ENCODE results near the gene FAM221B.

The FAM221B gene

DNA sequence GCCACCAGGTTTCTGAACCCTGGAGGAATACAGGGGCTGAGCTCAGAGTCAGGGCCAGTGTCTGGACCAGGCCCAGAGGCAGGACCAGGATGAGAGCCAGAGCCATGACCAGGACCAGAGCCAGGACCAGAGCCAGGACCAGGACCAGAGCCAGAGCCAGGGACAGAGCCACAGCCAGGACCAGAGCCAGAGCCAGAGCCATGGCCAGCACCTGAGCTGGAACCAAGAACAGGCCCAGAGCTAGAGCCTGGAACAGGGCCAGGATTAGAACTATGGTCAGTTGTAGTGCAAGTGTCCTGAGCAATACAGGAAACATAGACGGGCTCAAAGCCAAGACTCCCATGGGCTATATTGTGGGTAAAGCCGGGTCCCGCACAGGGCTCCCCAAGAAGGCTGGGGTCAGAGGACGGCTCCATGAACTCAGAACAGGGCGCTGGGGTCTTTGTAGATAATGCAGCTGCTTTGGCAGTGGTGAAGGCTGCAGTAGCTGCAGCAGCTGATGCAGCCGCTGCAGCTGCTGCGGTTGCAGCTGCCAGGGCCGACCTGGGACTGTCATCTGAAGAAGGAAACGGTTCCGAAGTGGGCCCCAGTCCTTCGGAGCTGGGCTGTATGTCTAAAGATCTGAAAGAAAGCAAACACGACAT is 17.0 kb downstream of the FAM221B start:
- DNase-seq (ENCODE audit: extremely low spot score): no peak
- CTCF ChIA-PET: interaction anchor here (1.0 to 6.2 kb wide), 17 partner anchors 11 to 208 kb away, joined by 3 to 58 read pairs (median 5); partner anchors contain the start of genes CREB3, FAM221B, TLN1 and TMEM8B

DNA sequence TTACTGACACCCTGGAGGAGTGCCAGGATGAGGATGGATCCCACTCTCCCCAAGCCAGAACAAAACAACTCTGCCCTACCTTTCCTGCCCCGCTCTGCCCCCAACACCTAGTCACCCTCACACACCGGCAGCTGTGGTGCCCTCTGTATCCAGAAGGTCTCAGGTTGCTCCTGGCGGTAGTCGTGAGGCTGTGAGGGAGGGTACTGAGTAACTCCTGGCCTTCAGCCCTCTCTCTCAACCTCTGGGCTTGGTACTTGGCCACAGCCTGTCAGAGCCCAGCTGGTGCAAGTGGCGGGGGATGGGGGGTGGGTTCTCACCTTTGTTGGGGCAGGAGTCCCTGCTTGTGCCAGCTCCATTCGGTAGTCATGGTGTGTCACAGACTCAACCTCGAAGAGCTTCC is 18.4 kb downstream of the FAM221B start:
- POLR2A ChIA-PET: interaction anchor here (0.7 kb wide), 1 partner anchor 38 kb away, joined by 3 read pairs; no protein-coding TSS in a partner anchor
- TF ChIP-seq, protein P1, sequence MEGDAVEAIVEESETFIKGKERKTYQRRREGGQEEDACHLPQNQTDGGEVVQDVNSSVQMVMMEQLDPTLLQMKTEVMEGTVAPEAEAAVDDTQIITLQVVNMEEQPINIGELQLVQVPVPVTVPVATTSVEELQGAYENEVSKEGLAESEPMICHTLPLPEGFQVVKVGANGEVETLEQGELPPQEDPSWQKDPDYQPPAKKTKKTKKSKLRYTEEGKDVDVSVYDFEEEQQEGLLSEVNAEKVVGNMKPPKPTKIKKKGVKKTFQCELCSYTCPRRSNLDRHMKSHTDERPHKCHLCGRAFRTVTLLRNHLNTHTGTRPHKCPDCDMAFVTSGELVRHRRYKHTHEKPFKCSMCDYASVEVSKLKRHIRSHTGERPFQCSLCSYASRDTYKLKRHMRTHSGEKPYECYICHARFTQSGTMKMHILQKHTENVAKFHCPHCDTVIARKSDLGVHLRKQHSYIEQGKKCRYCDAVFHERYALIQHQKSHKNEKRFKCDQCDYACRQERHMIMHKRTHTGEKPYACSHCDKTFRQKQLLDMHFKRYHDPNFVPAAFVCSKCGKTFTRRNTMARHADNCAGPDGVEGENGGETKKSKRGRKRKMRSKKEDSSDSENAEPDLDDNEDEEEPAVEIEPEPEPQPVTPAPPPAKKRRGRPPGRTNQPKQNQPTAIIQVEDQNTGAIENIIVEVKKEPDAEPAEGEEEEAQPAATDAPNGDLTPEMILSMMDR (IDR thresholded peaks at IDR 0.05; ENCODE audit: control extremely low read depth, extremely low read depth, low read depth, missing control alignments): no peak
- CTCF ChIA-PET: interaction anchor here (0.6 to 13.0 kb wide), 5 partner anchors 11 to 145 kb away, joined by 3 to 72 read pairs (median 3); no protein-coding TSS in a partner anchor
- no peak for DNase-seq (ENCODE audit: extremely low spot score)

More for the DNA sequence above, 17.0 kb downstream of the FAM221B start:
- TF ChIP-seq, protein P1 (IDR thresholded peaks at IDR 0.05; ENCODE audit: control extremely low read depth, extremely low read depth, low read depth, missing control alignments): no peak
- POLR2A ChIA-PET: no interaction called here

DNA sequence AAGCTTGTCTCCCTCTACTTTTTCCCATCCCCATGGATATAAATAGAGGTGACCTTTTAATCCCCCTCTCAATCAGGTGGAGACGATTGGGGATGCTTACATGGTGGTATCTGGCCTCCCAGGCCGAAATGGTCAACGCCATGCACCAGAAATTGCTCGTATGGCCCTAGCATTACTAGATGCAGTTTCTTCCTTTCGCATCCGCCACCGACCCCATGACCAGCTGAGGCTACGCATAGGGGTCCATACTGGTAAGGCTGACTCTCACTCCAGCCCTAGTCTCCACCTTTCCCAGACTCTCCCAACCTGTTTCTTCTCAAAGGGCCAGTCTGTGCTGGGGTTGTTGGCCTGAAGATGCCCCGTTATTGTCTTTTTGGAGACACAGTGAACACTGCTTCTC is 20.1 kb downstream of the FAM221B start:
- CTCF ChIA-PET: interaction anchor here (13.0 kb wide), 1 partner anchor 19 kb away, joined by 72 read pairs; no protein-coding TSS in a partner anchor

DNA sequence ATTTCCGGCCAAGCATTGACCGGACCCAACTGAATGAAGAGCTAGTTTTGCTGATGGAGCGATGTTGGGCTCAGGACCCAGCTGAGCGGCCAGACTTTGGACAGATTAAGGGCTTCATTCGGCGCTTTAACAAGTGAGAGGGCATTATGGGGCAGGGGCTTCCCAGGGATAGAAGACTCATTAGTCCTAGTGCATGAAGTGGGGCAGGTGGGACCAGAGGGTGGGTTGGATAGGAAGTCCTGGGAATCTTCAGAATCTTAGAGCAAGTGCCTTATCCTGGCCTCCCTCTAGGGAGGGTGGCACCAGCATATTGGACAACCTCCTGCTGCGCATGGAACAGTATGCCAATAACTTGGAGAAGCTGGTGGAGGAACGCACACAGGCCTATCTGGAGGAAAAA is 22.4 kb downstream of the FAM221B start:
- POLR2A ChIA-PET: no interaction called here
- CTCF ChIA-PET: interaction anchor here (0.9 to 13.0 kb wide), 5 partner anchors 16 to 97 kb away, joined by 3 to 72 read pairs (median 3); no protein-coding TSS in a partner anchor

More for the DNA sequence above, 20.1 kb downstream of the FAM221B start:
- TF ChIP-seq, protein P1 (IDR thresholded peaks at IDR 0.05; ENCODE audit: control extremely low read depth, extremely low read depth, low read depth, missing control alignments): no peak
- no peak for DNase-seq (ENCODE audit: extremely low spot score)
- POLR2A ChIA-PET: no interaction called here

DNA sequence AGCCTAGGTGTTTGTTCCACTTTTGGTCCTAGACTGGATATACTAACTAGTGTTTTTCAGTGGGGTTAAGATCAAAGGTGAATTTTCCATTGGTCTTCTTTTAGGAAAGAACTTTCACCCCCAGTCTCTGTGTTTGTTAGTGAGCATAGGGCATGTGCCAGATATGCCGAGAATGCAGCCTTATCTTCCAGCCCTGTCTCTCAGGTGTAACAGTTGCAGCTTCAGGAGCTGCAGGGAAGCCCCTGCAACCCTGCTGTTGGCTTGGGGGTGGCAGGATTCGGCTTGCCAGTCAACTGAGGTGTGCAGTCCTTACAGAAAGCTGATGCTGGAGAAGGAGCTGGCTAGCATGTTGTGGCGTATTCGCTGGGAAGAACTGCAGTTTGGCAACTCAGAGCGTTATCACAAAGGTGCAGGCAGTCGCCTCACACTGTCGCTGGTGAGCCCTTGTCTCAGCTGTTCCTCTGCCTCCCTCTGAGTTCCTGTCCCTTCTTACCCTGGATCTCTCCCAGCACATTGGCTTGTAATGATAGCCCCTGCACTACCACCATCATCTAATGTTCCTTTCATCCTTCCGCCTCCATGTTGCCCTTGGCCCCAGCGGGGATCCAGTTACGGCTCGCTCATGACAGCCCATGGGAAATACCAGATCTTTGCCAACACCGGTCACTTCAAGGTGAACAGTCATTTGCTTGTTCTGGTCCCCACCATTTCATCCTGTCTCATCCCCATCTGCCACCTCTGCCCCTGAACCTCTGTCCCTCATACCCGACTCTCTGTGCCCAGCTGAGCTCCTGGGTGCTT is 27.0 kb downstream of the FAM221B start:
- TF ChIP-seq, protein P1 (IDR thresholded peaks at IDR 0.05; ENCODE audit: control extremely low read depth, extremely low read depth, low read depth, missing control alignments): no peak
- CTCF ChIA-PET: interaction anchor here (1.3 to 13.0 kb wide), 4 partner anchors 10 to 81 kb away, joined by 3 to 72 read pairs (median 30); partner anchors contain the start of genes HINT2 and SPAG8
- POLR2A ChIA-PET: no interaction called here

More for the DNA sequence above, 22.4 kb downstream of the FAM221B start:
- TF ChIP-seq, protein P1 (IDR thresholded peaks at IDR 0.05; ENCODE audit: control extremely low read depth, extremely low read depth, low read depth, missing control alignments): no peak
- DNase-seq (ENCODE audit: extremely low spot score): no peak

DNA sequence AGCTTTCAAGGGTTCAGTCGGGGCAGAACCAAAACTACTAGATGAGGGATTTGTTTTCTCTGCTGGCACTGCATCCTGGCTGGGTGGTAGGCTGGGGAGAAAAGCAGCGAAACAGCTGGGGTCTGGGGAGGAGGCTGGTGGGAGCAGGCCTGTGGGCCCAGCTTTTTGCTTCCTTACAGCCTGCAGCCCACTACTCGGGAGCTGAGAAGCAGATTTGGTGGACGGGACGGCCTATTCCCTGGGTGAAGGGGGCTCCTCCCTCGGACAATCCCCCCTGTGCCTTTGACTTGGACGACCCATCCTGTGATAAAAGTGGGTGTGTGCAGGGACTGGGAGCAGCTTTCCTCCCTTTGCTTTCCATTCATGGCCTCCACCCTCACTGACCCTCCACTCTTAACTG is 28.0 kb downstream of the FAM221B start:
- no peak for DNase-seq (ENCODE audit: extremely low spot score)
- ChIA-PET POLR2A (no interaction called here), CTCF (interaction anchor here (1.2 to 13.0 kb wide), 5 partner anchors 11 to 82 kb away, joined by 3 to 72 read pairs (median 14); partner anchors contain the start of genes GBA2, HINT2, RGP1 and SPAG8)
- TF ChIP-seq, protein P1 (IDR thresholded peaks at IDR 0.05; ENCODE audit: control extremely low read depth, extremely low read depth, low read depth, missing control alignments): no peak

More for the DNA sequence above, 27.0 kb downstream of the FAM221B start:
- DNase-seq (ENCODE audit: extremely low spot score): no peak
